GM12873 (cell line): ENCODE data around the gene PRDM16.

ENCODE experiments used
- TF ChIP-seq, protein P1 (sequence below): IDR thresholded peaks from 2 replicates; pipeline ENCODE4 v1.5.1; 2012; ENCODE audit warnings: low read depth, mild to moderate bottlenecking, moderate library complexity, low read length, control low read depth; ENCODE audit not compliant: insufficient read depth; ENCODE audit errors: missing control alignments

The PRDM16 gene

DNA sequence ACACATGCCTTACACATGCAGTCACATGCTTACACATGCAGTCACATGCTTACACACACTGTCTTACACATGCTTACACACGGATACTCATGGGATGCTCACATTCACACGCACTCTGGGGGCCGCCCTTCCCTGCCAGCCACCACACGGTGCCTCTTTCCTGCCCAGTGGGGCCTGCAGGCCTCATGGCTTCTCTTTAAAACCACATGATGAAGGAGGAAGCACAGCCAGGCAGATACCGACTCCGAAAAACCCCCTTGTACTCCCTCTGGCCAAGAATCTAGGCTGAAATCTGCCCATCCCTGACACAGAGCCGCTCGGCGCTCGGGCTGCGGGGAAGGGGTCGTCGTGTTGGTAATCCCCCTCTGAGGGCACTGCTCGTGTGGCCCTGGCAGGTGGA is 113.0 kb downstream of the PRDM16 start:
- TF ChIP-seq, protein P1, sequence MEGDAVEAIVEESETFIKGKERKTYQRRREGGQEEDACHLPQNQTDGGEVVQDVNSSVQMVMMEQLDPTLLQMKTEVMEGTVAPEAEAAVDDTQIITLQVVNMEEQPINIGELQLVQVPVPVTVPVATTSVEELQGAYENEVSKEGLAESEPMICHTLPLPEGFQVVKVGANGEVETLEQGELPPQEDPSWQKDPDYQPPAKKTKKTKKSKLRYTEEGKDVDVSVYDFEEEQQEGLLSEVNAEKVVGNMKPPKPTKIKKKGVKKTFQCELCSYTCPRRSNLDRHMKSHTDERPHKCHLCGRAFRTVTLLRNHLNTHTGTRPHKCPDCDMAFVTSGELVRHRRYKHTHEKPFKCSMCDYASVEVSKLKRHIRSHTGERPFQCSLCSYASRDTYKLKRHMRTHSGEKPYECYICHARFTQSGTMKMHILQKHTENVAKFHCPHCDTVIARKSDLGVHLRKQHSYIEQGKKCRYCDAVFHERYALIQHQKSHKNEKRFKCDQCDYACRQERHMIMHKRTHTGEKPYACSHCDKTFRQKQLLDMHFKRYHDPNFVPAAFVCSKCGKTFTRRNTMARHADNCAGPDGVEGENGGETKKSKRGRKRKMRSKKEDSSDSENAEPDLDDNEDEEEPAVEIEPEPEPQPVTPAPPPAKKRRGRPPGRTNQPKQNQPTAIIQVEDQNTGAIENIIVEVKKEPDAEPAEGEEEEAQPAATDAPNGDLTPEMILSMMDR = no peak

DNA sequence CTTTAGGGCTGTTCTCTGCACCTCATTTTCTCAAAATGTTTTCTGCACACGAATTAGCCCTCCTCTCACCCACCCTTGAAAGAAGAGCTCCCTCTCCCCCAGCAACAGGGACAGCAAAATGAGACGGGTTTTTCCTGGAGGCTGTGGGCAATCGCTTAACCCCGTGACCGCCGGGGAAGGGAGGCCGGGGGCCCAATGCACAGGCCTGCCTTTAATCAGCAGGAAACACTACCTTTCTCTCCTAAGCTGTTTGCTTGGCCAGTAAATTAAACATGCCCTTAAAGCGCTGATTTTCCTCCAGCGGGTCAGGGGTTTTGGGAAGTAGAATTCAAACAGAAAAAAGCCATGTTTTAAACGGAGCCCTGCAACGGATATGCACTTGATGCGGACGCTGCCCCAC is 114.4 kb downstream of the PRDM16 start:
- TF ChIP-seq, protein P1 = no peak

DNA sequence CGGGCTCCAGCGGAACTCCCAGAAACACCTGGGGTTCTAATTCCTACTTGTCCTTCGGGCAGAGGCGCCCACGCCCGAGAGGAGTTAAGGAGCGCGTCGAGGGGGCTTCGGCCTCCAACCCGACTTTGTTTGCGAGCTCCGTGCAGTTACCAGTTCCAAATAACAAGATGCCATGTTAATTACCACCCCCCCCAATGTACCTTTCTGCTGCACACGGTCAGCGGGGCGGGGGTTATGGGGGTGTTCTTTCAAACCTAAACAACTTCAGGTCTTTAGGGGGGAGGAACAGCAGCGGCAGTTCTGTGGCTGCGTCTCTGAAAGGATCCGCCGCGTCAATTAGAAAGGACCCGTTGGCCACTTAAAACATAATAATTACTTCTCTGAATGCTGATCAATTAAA is 114.8 kb downstream of the PRDM16 start:
- TF ChIP-seq, protein P1 = no peak

DNA sequence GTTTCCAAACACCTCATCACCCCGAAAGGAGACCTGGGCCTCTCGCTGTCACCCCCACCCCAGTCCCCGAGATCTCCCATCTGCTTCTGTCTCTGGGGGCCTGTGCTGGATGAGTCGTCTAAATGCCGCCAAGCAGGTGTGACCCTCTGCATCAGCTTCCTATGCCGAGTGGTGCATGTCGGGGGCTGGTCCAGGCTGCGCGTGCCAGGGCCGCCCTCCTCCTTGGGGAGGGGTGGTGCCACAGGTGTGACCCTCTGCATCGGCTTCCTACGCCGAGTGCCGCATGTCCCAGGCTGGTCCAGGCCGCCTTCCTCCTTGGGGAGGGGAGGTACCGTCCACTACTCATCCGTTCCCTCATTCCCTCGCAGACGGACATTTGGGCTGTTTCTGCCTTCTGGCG is 115.7 kb downstream of the PRDM16 start:
- TF ChIP-seq, protein P1 = no peak

DNA sequence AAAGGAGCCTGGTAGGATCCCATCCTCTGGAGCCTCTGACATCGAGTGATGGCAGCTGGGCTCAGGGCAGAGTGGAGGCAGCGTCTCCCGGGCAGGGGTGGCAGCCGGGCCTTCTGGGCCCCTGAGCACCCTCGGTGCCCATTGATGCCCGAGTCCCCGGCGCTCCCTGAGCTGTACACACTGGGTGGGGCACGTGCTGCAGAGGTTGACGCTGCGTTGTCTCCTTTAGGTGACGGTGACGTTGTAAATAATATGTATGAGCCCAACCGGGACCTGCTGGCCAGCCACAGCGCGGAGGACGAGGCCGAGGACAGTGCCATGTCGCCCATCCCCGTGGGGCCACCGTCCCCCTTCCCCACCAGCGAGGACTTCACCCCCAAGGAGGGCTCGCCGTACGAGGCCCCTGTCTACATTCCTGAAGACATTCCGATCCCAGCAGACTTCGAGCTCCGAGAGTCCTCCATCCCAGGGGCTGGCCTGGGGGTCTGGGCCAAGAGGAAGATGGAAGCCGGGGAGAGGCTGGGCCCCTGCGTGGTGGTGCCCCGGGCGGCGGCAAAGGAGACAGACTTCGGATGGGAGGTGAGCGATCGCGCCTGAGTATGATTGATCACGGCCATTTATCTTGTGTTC is 117.0 kb downstream of the PRDM16 start:
- TF ChIP-seq, protein P1 = no peak

DNA sequence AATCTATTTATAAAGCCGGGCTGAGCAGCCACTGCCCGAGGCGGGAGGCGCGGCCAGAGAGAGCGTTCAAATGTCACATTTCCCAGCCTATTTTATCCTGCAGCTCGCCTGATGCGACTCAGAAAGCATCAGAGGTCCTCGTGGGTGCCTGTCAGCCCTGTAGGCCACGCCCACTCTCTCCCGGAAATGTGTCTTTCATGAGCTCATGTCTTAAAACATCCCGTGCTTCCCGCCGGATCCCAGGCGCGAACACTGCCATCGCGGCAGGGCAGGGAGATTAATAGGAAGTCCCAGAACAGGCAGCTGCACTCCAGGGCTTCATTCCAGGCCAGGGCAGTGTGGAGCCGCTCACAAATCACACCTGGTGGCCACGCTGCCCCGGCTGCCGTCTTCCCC is 117.5 kb downstream of the PRDM16 start:
- TF ChIP-seq, protein P1 = no peak

DNA sequence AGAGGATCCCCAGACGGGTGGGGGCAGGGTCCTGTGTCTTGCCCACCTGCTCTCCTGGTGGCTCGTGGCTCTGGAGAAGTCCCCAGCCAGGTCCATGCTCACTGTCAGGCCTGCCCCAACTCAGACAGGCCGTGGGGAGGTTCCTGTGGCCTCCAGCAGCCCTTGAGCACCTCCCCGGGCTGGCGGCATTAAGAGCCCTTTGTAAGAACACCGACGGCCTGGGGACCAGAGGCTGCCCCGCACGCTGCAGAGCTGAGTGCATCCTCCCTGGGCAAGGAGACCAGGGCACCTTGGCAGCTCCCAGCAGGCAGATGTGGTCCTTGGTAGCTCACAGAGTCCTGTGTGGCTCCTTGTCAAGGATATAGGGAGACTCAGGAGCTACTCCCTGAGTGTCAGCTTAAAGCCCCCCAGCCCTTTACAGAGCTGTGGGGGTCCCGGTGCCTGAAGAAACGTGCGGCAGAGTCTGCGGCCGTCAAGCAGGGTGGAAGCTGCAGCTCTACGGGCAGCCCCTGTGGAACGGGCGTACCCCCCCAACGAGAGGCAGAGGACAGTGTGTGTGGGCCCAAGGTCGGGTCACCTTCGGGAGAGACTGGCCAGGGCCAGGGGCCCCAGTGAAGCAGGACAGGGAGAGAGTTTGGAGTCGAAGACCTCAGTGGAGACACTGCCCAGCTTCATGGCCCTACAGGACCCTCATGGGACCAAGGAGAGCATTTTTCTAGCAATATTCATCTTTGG is 118.6 kb downstream of the PRDM16 start:
- TF ChIP-seq, protein P1 = no peak
